Measurements from ENCODE around the gene EXD3.

GRCh38 chr9:137306850-137307254, 116.1 kb downstream of the EXD3 start:
- TF ChIP-seq POLR2A (IDR thresholded peaks at IDR 0.05) = no peak
- TF ChIP-seq CTCF (IDR thresholded peaks at IDR 0.05) = no peak
- no peak for TF ChIP-seq POLR2AphosphoS5 (IDR thresholded peaks at IDR 0.05)

Measured in breast epithelium (tissue), 3 donors.